ENCODE measurements around the gene STIM1. TPM values are rescaled to one million over a fixed set of nuclear protein-coding genes. Genes with fewer than 3 reads are reported as not detected.

The STIM1 gene
- total and polyA plus RNA-seq, 10 of the 15 experiments (the other 5 are each of a cell fraction or from before 2014, with no cell fraction given) = 8.6 to 57.7 (median 29.3) TPM

GRCh38 chr11:3822312-3822711, 33.2 kb upstream of the STIM1 start:
- Histone ChIP-seq H3K36me3 (ENCODE audit: control insufficient read depth in 2 of 2, insufficient read depth in 2 of 2, low read length in 1 of 2) (peaks cover 2 to 22% of the 10 kb centered on the region in 2 experiments; a peak in 3 of 4 replicates), H3K4me3 (no peak overlapping the region), H3K9me3 (replicated peaks; ENCODE audit: control insufficient read depth, insufficient read depth, low read length) (no peaks in the 10 kb centered on the region), H2AFZ (ENCODE audit: control insufficient read depth, low read depth, low read length) (no peak overlapping the region), H3K79me2 (ENCODE audit: control insufficient read depth, insufficient read depth, low read length) (no peaks in the 10 kb centered on the region), H3K4me2 (ENCODE audit: control insufficient read depth, insufficient read depth) (no peak overlapping the region), H4K20me1 (ENCODE audit: control insufficient read depth, insufficient read depth) (no peaks in the 10 kb centered on the region), H3K27me3 (replicated peaks in 1 of 2; ENCODE audit: control insufficient read depth in 2 of 2, insufficient read depth in 2 of 2, low read length in 1 of 2) (no peaks in the 10 kb centered on the region), H3K4me1 (ENCODE audit: control insufficient read depth, insufficient read depth, low read length) (peaks cover 2% of the 10 kb centered on the region; the same call in 1 of the 2 replicates), H3K27ac (ENCODE audit: control insufficient read depth, insufficient read depth) (no peak overlapping the region), H3K9ac (ENCODE audit: control insufficient read depth, insufficient read depth, low read length) (no peak overlapping the region)
- in situ Hi-C loops (cut with MboI) = no loop called here
- TF ChIP-seq CHD2 (IDR thresholded peaks at IDR 0.05; ENCODE audit: borderline replicate concordance, low read depth, low read length) = no peak
- no peak for ATAC-seq
- POLR2A ChIA-PET = interaction anchor here (0.6 kb wide), 1 partner anchor 32 kb away, joined by 3 read pairs; no protein-coding TSS in a partner anchor
- RAD21 ChIA-PET (ENCODE audit: unreplicated experiment) = interaction anchor here (0.7 to 1.1 kb wide), 2 partner anchors 13 to 59 kb away, joined by 4 read pairs; no protein-coding TSS in a partner anchor
- BruUV-seq (replicated peaks) = no TSS peak
- no peak for DNase-seq (ENCODE audit: low read depth, low spot score)
- FAIRE-seq = no peak
- intact Hi-C loops (cut with micrococcal nuclease; ENCODE audit: unreplicated experiment) = no loop called here
- CTCF ChIA-PET = interaction anchor here (1.0 to 6.6 kb wide), 4 partner anchors 14 to 251 kb away, joined by 3 to 33 read pairs (median 15); partner anchors contain the start of genes PGAP2 and RHOG
- SMC1A ChIA-PET (ENCODE audit: uncharacterized antibody, unreplicated experiment) = no interaction called here
- WGBS (ENCODE audit: insufficient coverage, insufficient replicate concordance, low lambda C conversion rate, missing lambda C conversion rate) = 95% methylated on average over 3 of the region's 7 CpGs

- TF ChIP-seq HDAC2 (IDR thresholded peaks at IDR 0.05) (no peak), EGR1 (IDR thresholded peaks at IDR 0.05; ENCODE audit: borderline replicate concordance in 1 of 2, low read depth in 2 of 2, low read length in 2 of 2) (no peak), RFX5 (IDR thresholded peaks at IDR 0.05; ENCODE audit: low read depth, low read length) (no peak), MTA3 (IDR thresholded peaks at IDR 0.05; ENCODE audit: borderline replicate concordance, low read length) (no peak), STAT3 (IDR thresholded peaks at IDR 0.05; ENCODE audit: low read depth, low read length) (no peak), IRF5 (IDR thresholded peaks at IDR 0.05; ENCODE audit: borderline replicate concordance) (no peak), ZZZ3 (IDR thresholded peaks at IDR 0.05; ENCODE audit: control insufficient read depth, insufficient read length, low read depth) (no peak), GATAD2B (conservative IDR thresholded peaks at IDR 0.05; ENCODE audit: low read depth) (no peak)
- Histone ChIP-seq H3K36me3 (ENCODE audit: control insufficient read depth in 2 of 2, insufficient read depth in 2 of 2, low read length in 1 of 2) (peaks cover 9 to 31% of the 10 kb centered on the region in 2 experiments; a peak in 3 of 4 replicates), H3K27ac (ENCODE audit: control insufficient read depth, insufficient read depth) (no peak overlapping the region), H4K20me1 (ENCODE audit: control insufficient read depth, insufficient read depth) (no peaks in the 10 kb centered on the region), H3K9ac (ENCODE audit: control insufficient read depth, insufficient read depth, low read length) (no peak overlapping the region), H3K9me3 (replicated peaks; ENCODE audit: control insufficient read depth, insufficient read depth, low read length) (no peaks in the 10 kb centered on the region), H3K4me1 (ENCODE audit: control insufficient read depth, insufficient read depth, low read length) (peaks cover 2% of the 10 kb centered on the region; the same call in 1 of the 2 replicates), H3K4me3 (no peak overlapping the region), H3K27me3 (replicated peaks in 1 of 2; ENCODE audit: control insufficient read depth in 2 of 2, insufficient read depth in 2 of 2, low read length in 1 of 2) (no peaks in the 10 kb centered on the region), H3K4me2 (ENCODE audit: control insufficient read depth, insufficient read depth) (no peak overlapping the region), H3K79me2 (ENCODE audit: control insufficient read depth, insufficient read depth, low read length) (no peaks in the 10 kb centered on the region), H2AFZ (ENCODE audit: control insufficient read depth, low read depth, low read length) (no peak overlapping the region)
- ChIA-PET CTCF (interaction anchor here (0.6 to 3.8 kb wide), 10 partner anchors 13 to 250 kb away, joined by 3 to 26 read pairs (median 3); partner anchors contain the start of gene RHOG), POLR2A (no interaction called here), RAD21 (ENCODE audit: unreplicated experiment) (interaction anchor here (1.0 kb wide), 1 partner anchor 18 kb away, joined by 3 read pairs; no protein-coding TSS in a partner anchor), SMC1A (ENCODE audit: uncharacterized antibody, unreplicated experiment) (interaction anchor here (1.1 to 1.3 kb wide), 2 partner anchors 18 to 249 kb away, joined by 3 to 4 read pairs; no protein-coding TSS in a partner anchor)
- ATAC-seq (no peak), DNase-seq (ENCODE audit: low read depth, low spot score) (no peak), FAIRE-seq (no peak)
- BruUV-seq (replicated peaks) = no TSS peak
- in situ Hi-C loops (cut with MboI) = no loop called here
- 94% methylated on average over 3 of the region's 3 CpGs for WGBS (ENCODE audit: insufficient coverage, insufficient replicate concordance, low lambda C conversion rate, missing lambda C conversion rate)
- intact Hi-C loops (cut with micrococcal nuclease; ENCODE audit: unreplicated experiment) = no loop called here
Measured at GRCh38 chr11:3823303-3823702, 32.2 kb upstream of the STIM1 start.

Measured in GM12878 (cell line).